ENCODE results near the gene MICAL2. TPM values are rescaled to one million over a fixed set of nuclear protein-coding genes. Genes with fewer than 3 reads are reported as not detected.
"Not testable (repeated sequence)": the region's sequence is repeated elsewhere in the genome, so short reads cannot be mapped to it uniquely, and the experiment has no call there.

The MICAL2 gene
- polyA plus RNA-seq, 4 donors, result 6.9 to 37.1 (median 8.3) TPM

GRCh38 chr11:12131943-12132789 is 21.8 kb downstream of the MICAL2 start:
- no peak for DNase-seq (ENCODE audit: low read depth in 4 of 4, low spot score in 3 of 4)

- no peak for DNase-seq (ENCODE audit: low read depth in 4 of 4, low spot score in 3 of 4)
Observed at GRCh38 chr11:12132790-12133145, 22.4 kb downstream of the MICAL2 start.

DNA sequence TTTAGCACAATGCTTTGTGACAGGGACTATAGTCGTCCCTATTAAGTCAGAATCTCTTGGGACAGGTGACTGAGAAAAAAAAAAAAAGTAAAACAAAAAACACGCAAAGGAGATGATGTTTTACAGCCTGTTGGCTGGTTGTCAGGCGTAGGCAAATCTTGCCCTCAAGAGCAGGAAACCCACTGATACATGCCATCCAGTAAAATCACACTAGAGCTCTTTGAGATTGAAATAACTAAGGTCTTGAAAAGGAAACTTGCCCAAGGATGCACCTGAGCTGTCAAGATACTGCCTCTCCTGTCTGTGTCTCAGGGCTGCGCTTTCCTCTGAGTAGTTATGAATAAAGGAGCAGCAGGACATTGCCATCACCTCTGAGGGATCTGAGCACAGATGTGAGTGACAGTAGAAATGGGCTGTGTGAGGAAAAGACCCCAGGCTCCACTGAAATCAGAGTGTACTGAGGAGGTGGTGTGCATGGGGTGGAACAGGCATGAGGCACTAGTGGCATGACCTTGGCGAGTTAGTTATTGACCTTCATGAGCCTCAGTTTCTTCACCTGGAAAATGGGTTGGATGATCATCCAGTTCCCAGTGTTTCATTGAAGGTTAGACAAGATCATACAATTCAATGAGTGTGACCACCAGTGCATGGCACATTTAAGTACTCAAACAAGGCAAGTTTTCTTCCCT is 23.3 kb downstream of the MICAL2 start:
- no peak for DNase-seq (ENCODE audit: low read depth in 4 of 4, low spot score in 3 of 4)

GRCh38 chr11:12134236-12134585 is 23.8 kb downstream of the MICAL2 start:
- no peak for DNase-seq (ENCODE audit: low read depth in 4 of 4, low spot score in 3 of 4)

DNA sequence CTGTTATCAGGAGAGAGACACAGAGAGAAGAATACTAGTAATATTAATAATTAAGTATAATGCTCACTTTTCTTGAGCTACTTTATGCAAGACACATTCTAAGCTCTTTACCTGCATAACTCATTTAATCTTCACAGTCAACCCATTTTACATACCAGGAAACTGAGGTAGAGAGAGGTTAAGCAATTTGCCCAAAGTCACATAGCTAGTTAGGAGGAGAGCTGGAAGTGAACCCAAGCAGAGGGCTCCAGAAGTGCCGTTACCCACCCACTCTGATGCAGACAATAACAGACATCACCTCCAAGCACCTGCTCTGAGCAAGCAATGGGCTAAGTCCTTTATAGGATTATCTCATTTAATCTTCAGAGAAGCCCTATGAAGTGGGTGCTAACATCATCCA is 24.8 kb downstream of the MICAL2 start:
- DNase-seq (ENCODE audit: low read depth in 4 of 4, low spot score in 3 of 4), result no peak

DNA sequence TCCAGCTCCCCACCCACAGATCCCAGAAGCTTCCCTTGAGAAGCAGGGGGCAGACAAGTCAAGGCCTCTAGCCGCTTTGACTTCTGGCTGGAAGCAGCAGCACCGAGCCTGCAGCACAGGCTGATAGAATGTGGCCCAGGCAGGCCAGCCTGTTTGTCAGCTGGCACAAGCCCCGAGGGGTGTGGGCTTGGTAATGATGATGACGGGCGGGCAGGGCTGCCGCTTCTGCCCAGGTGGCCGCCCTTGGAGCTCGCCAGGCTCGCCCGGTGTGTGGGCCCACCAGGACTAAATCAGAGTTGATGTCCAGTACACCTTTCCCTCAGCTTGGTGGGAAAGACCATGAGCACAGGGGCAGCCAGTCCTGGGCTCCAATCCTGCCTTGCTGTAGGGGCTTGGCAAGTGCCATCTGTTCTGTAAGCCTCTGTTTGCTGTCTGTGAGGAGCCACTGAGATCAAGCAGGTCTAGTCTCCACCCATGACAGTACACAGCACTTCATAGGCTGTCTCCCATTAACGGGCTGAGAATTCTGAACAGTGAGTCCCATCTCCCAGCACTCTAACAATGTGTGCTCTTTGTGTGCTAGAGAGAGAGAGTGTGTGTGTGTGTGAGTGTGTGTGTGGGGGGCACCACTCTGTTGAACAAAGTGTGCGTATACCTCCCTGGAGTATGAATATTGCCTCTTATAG is 26.8 kb downstream of the MICAL2 start:
- DNase-seq (ENCODE audit: low read depth in 4 of 4, low spot score in 3 of 4), result no peak

GRCh38 chr11:12137938-12138731 is 27.7 kb downstream of the MICAL2 start:
- no peak for DNase-seq (ENCODE audit: low read depth in 4 of 4, low spot score in 3 of 4)

DNA sequence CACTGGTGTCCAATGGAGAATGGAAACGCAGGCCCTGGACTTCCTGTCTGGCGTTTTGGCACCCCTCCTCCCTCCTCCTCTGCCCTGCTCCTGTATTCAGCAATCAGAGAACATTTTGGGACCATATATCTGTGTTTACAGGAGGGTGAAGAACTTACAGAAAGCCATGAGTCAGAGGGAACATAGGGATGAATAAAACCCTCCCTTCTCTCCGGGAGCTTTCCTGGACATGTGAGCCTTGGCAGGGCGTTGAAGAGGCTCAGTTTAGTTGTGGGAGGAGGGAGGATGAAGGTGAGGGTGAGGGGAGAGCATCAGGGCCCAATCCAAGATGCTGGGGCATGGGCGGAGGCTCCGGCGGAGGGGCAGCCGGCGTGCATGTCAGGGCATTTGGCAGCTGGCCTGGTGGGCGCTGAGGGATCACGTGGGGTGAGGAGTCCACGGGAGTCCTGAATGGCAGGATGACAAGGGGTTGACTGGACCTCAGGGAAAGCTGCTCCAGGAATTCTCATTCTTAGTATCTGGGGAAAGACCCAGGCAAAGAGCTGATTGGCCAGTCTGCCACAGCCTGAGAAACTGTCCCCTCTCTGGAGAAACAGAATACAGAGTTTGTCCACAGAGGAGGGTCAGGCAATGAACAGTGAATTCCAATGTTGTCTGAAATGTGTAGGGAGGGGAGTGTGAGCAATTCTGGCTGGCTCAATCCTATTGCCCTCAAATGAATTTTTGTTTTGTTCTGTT is 28.9 kb downstream of the MICAL2 start:
- DNase-seq (ENCODE audit: low read depth in 4 of 4, low spot score in 3 of 4), result no peak

DNA sequence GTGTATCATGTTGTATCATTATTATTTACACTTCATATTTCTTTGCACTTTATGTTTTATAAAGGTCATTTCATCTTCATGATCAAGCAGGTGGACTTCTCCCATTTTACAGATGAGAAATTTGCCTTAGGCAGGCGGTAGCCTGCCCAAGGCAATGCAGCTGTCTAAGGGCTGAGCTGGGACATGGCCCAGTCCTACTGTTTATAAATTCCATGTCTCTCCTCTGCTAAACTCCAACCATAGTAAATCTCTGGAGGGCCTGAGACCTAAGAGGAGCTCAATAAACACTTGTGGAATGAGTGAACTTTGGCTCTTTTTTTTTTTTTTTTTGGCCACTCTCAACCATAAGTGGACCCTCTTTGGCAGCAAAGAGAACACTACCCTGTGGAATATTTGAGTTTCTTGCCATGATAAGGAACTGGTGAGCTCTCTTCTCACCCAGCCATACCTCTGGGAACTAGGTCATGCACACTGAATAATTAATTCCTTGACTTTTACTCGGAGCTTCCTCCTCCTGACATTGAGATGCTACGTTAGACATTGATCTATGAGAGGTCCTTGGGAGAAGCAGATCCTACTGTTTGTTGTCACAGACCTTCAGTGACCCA is 29.9 kb downstream of the MICAL2 start:
- DNase-seq (ENCODE audit: low read depth in 4 of 4, low spot score in 3 of 4), result no peak

DNA sequence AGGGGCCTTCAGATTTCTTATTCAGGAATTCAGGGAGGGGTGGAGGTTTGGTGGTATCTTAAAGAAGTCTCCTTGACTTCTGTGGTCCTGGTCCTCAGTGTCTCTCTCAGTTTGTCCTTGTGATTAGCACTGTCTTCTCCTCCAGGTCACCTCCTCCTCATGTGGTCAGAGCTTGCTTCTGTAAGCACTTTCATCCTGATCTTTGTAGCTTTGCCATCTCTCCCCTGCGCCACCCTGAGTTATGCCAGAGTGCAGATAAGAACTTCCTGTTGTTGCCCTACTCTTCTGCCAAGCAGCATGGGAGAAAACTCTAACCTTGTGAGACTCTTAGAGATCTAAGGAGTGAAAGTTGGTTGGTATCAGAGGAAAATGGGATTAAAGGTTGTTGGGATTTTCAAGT is 30.9 kb downstream of the MICAL2 start:
- no peak for DNase-seq (ENCODE audit: low read depth in 4 of 4, low spot score in 3 of 4)

GRCh38 chr11:12142176-12142575 is 31.8 kb downstream of the MICAL2 start:
- no peak for DNase-seq (ENCODE audit: low read depth in 4 of 4, low spot score in 3 of 4)

DNA sequence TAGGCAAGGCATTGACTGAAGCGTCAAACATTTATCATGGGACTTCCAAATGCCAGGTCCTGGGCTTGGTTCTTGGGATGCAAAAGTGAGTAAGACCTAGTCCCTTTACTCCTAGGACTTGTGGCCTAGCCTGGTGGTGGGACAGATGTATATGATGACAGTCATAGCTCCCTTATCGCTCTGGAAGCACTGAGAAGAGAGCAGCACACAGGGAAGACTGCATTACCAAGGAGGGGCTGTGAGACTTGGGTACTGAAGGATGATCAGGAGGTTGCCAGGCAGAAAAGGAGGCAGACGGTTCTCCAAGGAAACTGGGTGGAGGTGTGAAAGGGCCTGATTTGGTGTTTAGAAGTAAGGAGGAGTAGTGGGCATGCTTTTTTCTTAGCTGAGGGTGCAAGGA is 32.5 kb downstream of the MICAL2 start:
- no peak for DNase-seq (ENCODE audit: low read depth in 4 of 4, low spot score in 3 of 4)

DNA sequence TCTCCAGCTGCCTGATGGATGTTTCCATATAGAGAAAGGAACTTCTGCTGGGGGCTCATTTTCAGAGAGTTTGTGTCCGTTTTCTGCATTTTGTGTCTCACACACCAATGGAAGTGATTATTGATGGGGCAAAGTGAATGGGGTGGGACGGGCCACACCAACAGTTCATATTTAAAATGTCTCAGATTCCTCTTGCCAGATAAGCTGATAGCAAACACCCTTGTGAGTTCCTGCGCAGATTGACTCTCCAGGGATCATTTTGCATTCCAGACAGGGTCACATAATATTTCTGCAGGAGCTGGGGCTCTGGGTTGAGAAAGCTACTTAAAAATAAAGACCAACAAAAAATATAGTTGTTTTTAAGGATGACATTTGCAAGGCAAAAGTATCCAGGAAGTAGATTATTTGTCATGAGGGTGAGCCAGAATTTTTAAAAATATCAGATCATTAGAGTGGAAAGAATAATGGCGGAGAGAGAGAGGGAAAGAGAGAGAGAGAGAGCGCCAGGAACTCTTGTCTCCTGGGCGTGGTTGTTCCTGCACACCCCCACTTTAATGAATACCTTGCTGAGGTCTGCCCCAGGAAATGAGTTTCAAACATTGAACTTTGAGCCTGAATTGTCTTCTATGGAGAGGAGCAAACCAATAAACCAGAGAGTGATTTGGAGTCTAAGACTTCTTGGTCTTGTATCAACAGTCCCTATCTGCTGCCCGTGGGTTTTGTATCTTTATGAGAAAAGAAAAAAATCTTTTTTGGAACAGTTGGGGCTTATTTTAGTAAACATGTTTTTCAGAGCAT is 33.3 kb downstream of the MICAL2 start:
- no peak for DNase-seq (ENCODE audit: low read depth in 4 of 4, low spot score in 3 of 4)

- DNase-seq (ENCODE audit: low read depth in 4 of 4, low spot score in 3 of 4), result no peak
Observed at GRCh38 chr11:12144330-12145174, 34.2 kb downstream of the MICAL2 start.

DNA sequence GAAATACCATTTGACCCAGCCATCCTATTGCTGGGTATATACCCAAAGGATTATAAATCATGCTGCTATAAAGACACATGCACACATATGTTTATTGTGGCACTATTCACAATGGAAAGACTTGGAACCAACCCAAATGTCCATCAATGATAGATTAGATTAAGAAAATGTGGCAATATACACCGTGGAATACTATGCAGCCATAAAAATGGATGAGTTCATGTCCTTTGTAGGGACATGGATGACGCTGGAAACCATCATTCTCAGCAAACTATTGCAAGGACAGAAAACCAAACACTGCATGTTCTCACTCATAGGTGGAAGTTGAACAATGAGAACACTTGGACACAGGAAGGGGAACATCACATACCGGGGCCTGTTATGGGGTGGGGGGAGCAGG is 36.3 kb downstream of the MICAL2 start:
- DNase-seq (ENCODE audit: low read depth in 4 of 4, low spot score in 3 of 4), result not testable (repeated sequence)

- no peak for DNase-seq (ENCODE audit: low read depth in 4 of 4, low spot score in 3 of 4)
Observed at GRCh38 chr11:12147827-12148226, 37.4 kb downstream of the MICAL2 start.

- DNase-seq (ENCODE audit: low read depth in 4 of 4, low spot score in 3 of 4), result no peak
Observed at GRCh38 chr11:12148466-12148865, 38.1 kb downstream of the MICAL2 start.

GRCh38 chr11:12148882-12149281 is 38.5 kb downstream of the MICAL2 start:
- DNase-seq (ENCODE audit: low read depth in 4 of 4, low spot score in 3 of 4), result no peak

All from left renal pelvis (tissue), 4 donors.